ENCODE results near the gene TTC28. TPM values are rescaled to one million over a fixed set of nuclear protein-coding genes. Genes with fewer than 3 reads are reported as not detected.
A peak's percentile ranks its signal among the peaks of the same experiment; 100 is the strongest.

TTC28 gene
- total and polyA plus RNA-seq, 12 donors, result 2.1 to 27.7 (median 20.4) TPM

DNA sequence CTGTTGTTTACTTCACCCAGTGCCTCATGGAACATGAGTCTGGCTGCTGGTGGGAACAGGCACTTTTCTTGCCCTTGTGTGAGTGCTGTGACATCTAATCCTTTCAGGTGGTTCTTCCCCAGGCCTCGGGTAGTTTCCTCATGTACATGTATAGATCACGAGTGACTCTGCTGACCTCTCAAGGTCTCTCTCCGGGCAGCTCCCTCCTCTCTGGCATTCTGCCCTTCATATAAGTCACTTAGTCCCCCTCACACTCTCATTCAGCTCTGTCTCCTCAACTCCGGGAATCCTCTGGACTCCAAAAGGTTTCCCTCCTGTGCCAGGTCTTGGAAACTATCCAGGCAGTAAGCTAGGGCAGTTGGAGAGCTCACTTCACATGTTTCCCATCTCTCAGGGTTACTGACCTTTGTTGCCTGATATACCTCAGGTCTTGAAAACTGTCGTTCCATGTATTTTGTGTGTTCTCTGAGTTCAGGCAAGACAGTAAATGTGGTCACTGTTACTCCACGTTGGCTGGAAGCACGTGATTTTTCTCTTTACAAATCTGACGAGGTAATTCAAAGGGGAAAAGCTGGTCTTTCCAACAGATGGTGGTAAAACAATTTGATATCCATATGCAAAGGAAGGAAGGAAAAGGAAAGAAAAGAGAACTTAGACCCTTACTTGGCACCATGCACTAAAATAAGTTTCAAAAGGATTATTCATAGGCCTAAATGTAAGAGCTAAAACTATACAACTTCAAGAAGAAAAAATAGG, 720.1 kb downstream of the TTC28 start:
- no peaks in the 10 kb centered on the region for H3K36me3 ChIP-seq
- DNase-seq, result no peak
- H3K4me3 ChIP-seq, result no peak overlapping the region
- WGBS, 2 donors, result 33 to 39% methylated on average over 8 of the region's 8 CpGs
- H3K27me3 ChIP-seq, result no peaks in the 10 kb centered on the region
- TF ChIP-seq, protein P1, sequence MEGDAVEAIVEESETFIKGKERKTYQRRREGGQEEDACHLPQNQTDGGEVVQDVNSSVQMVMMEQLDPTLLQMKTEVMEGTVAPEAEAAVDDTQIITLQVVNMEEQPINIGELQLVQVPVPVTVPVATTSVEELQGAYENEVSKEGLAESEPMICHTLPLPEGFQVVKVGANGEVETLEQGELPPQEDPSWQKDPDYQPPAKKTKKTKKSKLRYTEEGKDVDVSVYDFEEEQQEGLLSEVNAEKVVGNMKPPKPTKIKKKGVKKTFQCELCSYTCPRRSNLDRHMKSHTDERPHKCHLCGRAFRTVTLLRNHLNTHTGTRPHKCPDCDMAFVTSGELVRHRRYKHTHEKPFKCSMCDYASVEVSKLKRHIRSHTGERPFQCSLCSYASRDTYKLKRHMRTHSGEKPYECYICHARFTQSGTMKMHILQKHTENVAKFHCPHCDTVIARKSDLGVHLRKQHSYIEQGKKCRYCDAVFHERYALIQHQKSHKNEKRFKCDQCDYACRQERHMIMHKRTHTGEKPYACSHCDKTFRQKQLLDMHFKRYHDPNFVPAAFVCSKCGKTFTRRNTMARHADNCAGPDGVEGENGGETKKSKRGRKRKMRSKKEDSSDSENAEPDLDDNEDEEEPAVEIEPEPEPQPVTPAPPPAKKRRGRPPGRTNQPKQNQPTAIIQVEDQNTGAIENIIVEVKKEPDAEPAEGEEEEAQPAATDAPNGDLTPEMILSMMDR (IDR thresholded peaks at IDR 0.05), result no peak
- peak overlapping the region in 8 of 10 donors; percentile 15 to 66 (median 30) for H3K27ac ChIP-seq
- intact Hi-C loops (cut with DNase I), result loop anchor here in 1 of 10 donors (5.0 kb wide), 1 partner anchor 37 kb away; no protein-coding TSS in a partner anchor
- peaks cover 0 to 4% (median 0%) of the 10 kb centered on the region in 11 donors for H3K9me3 ChIP-seq
- H3K4me1 ChIP-seq, result peaks cover 0 to 38% (median 15%) of the 10 kb centered on the region in 9 donors
- ATAC-seq, result peak in 6 of 8 donors; percentile 25 to 92 (median 60)

DNA sequence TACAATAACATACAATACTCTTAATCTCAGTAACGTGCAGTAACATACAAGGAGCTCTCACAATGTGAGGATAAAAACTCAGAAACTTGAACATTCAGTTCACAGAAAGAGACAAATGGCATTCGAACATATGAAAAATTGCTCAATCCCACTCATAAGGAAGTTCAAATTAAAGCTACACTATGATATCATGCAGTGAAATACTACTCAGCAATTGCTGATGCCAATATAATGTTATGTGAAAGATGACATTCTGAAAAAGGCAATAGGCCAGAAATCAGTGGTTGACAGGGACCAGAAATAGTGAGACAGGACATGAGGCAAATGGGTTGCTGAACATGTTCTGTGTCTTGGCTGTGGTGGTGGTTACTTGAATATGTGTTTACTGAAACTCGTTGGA, 726.9 kb downstream of the TTC28 start:
- H3K4me1 ChIP-seq, result peaks cover 0 to 17% (median 0%) of the 10 kb centered on the region in 9 donors
- WGBS, 2 donors, result 75 to 83% methylated on average over 3 of the region's 3 CpGs
- no peak overlapping the region for H3K27ac ChIP-seq
- no peak overlapping the region for H3K4me3 ChIP-seq
- H3K9me3 ChIP-seq, result peaks cover 0 to 4% (median 0%) of the 10 kb centered on the region in 11 donors
- no peaks in the 10 kb centered on the region for H3K36me3 ChIP-seq
- H3K27me3 ChIP-seq, result no peaks in the 10 kb centered on the region
- DNase-seq, result no peak
- TF ChIP-seq, protein P1 (IDR thresholded peaks at IDR 0.05), result no peak
- no peak for ATAC-seq
- intact Hi-C loops (cut with DNase I), result no loop called here

DNA sequence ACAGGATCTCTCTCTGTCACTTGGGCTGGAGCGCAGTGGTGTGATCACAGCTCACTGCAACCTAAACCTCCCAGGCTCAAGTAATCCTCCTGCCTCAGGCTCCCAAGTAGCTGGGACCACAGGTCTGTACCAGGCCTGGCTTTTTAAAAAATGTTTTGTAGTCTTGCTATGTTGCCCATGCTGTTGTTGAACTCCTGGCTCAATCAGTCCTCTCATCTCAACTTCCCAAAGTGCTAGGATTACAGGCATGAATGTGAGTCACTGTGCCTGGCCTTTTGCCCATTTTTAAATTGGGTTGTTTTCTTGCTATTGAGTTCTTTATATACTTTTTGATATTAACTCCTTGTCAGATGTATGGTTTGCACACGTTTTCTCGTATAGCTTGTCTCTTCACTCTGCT, 727.5 kb downstream of the TTC28 start:
- TF ChIP-seq, protein P1 (IDR thresholded peaks at IDR 0.05), result no peak
- Histone ChIP-seq H3K9me3 (peaks cover 0 to 4% (median 0%) of the 10 kb centered on the region in 11 donors), H3K36me3 (no peaks in the 10 kb centered on the region), H3K27ac (no peak overlapping the region), H3K27me3 (no peaks in the 10 kb centered on the region), H3K4me1 (peaks cover 0 to 17% (median 0%) of the 10 kb centered on the region in 9 donors), H3K4me3 (no peak overlapping the region)
- 85 to 88% methylated on average over 3 of the region's 3 CpGs for WGBS, 2 donors
- no peak for ATAC-seq
- intact Hi-C loops (cut with DNase I), result no loop called here
- no peak for DNase-seq

DNA sequence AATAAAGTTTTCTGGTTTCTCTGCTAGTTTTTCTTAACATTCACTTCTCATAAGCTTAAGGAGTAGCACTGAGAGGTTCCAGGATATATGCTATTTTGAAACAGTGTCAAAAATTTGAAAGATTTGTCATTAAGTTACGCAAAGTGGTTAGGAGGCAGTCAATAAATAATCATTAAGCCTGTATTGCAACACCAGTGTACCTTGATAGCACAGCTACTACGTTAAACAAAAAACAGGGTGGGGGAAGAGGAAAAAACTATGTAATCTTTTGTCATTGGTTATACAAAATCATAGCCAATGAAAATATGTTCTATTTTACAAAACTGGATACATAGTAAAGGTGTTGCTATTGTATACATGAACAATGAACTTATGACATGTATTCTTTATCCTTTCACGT, 730.2 kb downstream of the TTC28 start:
- DNase-seq, result no peak
- intact Hi-C loops (cut with DNase I), result no loop called here
- H3K27ac ChIP-seq, result no peak overlapping the region
- H3K9me3 ChIP-seq, result no peaks in the 10 kb centered on the region
- peaks cover 0 to 17% (median 0%) of the 10 kb centered on the region in 9 donors for H3K4me1 ChIP-seq
- WGBS, 2 donors, result 86% methylated on average over 3 of the region's 3 CpGs
- no peaks in the 10 kb centered on the region for H3K27me3 ChIP-seq
- TF ChIP-seq, protein P1 (IDR thresholded peaks at IDR 0.05), result no peak
- H3K36me3 ChIP-seq, result no peaks in the 10 kb centered on the region
- ATAC-seq, result no peak
- no peak overlapping the region for H3K4me3 ChIP-seq
